ENCODE data around the gene SKOR2. TPM values are rescaled to one million over a fixed set of nuclear protein-coding genes. Genes with fewer than 3 reads are reported as not detected.
A peak's percentile ranks its signal among the peaks of the same experiment; 100 is the strongest.

Gene SKOR2
- total and polyA plus RNA-seq, 2 of the 13 experiments (the other 11 are each of a cell fraction or from before 2014, with no cell fraction given), result not detected

DNA sequence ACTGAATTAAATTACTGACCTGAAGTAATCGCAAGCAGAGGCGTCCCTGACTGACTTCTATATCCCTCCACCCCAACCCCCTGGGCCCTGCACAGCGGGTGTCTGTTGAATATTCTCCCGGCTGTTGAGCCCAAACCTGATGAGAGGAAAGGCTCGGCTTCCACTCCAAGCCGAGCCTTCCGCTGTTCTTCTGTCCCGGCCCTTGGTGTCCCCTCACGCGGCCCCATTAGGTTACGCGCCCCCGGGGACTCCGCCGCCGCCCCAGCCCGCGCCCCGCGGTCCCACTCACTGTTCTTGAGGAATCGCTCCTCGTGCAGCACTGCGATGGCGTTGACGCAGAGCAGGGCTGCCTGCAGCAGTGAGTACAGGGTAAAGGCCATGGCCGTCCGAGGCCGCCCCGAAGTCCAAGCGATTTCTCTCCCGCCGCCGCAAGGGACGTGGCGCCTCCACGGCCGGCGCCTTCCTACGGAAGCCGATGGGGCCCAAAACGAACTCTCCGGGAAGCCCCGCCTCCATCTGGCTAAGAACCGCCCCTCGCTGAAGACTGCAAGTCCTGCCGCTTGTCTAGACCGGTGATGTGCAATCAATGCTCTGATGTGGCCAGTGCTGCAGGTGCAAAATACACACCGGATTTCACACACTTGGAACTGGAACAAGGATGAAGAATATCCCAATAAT, 75.4 kb downstream of the SKOR2 start, which contains the start of gene IER3IP1 (continued):
- TF ChIP-seq, protein P1, sequence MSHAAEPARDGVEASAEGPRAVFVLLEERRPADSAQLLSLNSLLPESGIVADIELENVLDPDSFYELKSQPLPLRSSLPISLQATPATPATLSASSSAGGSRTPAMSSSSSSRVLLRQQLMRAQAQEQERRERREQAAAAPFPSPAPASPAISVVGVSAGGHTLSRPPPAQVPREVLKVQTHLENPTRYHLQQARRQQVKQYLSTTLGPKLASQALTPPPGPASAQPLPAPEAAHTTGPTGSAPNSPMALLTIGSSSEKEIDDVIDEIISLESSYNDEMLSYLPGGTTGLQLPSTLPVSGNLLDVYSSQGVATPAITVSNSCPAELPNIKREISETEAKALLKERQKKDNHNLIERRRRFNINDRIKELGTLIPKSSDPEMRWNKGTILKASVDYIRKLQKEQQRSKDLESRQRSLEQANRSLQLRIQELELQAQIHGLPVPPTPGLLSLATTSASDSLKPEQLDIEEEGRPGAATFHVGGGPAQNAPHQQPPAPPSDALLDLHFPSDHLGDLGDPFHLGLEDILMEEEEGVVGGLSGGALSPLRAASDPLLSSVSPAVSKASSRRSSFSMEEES (CRISPR knock-in tag; IDR thresholded peaks at IDR 0.05), result 0 out of 2 replicates have a peak, but pooled peaks have one; percentile 31
- TF ChIP-seq ZKSCAN8 (CRISPR knock-in tag; IDR thresholded peaks at IDR 0.05; ENCODE audit: borderline replicate concordance) (no peak; the same call in 1 of the 2 replicates), KAT7 (CRISPR knock-in tag; IDR thresholded peaks at IDR 0.05; ENCODE audit: borderline replicate concordance) (peak; percentile 58; the same call in 1 of the 2 replicates), ZSCAN25 (CRISPR knock-in tag; IDR thresholded peaks at IDR 0.05) (no peak), KLF6 (CRISPR knock-in tag; IDR thresholded peaks at IDR 0.05) (0 out of 2 replicates have a peak, but pooled peaks have one; percentile 40), RFXANK (CRISPR knock-in tag; IDR thresholded peaks at IDR 0.05) (no peak), MAFF (IDR thresholded peaks at IDR 0.05; ENCODE audit: low read depth, low read length) (no peak), ZSCAN21 (CRISPR knock-in tag; IDR thresholded peaks at IDR 0.05; ENCODE audit: borderline replicate concordance) (peak; percentile 48; the same call in 1 of the 2 replicates), SNAPC5 (CRISPR knock-in tag; IDR thresholded peaks at IDR 0.05; ENCODE audit: borderline replicate concordance) (no peak), ZBTB21 (CRISPR knock-in tag; IDR thresholded peaks at IDR 0.05) (no peak), ZNF34 (CRISPR knock-in tag; IDR thresholded peaks at IDR 0.05; ENCODE audit: borderline replicate concordance) (0 out of 2 replicates have a peak, but pooled peaks have one; percentile 44), ZNF883 (CRISPR knock-in tag; IDR thresholded peaks at IDR 0.05; ENCODE audit: not compliant biosample characterization) (peak; percentile 75), ETV5 (CRISPR knock-in tag; IDR thresholded peaks at IDR 0.05; ENCODE audit: borderline replicate concordance) (peak; percentile 50), HOXA3 (CRISPR knock-in tag; IDR thresholded peaks at IDR 0.05) (peak; percentile 64), SMARCE1 (IDR thresholded peaks at IDR 0.05; ENCODE audit: borderline replicate concordance) (no peak)
- TF ChIP-seq, protein P2, sequence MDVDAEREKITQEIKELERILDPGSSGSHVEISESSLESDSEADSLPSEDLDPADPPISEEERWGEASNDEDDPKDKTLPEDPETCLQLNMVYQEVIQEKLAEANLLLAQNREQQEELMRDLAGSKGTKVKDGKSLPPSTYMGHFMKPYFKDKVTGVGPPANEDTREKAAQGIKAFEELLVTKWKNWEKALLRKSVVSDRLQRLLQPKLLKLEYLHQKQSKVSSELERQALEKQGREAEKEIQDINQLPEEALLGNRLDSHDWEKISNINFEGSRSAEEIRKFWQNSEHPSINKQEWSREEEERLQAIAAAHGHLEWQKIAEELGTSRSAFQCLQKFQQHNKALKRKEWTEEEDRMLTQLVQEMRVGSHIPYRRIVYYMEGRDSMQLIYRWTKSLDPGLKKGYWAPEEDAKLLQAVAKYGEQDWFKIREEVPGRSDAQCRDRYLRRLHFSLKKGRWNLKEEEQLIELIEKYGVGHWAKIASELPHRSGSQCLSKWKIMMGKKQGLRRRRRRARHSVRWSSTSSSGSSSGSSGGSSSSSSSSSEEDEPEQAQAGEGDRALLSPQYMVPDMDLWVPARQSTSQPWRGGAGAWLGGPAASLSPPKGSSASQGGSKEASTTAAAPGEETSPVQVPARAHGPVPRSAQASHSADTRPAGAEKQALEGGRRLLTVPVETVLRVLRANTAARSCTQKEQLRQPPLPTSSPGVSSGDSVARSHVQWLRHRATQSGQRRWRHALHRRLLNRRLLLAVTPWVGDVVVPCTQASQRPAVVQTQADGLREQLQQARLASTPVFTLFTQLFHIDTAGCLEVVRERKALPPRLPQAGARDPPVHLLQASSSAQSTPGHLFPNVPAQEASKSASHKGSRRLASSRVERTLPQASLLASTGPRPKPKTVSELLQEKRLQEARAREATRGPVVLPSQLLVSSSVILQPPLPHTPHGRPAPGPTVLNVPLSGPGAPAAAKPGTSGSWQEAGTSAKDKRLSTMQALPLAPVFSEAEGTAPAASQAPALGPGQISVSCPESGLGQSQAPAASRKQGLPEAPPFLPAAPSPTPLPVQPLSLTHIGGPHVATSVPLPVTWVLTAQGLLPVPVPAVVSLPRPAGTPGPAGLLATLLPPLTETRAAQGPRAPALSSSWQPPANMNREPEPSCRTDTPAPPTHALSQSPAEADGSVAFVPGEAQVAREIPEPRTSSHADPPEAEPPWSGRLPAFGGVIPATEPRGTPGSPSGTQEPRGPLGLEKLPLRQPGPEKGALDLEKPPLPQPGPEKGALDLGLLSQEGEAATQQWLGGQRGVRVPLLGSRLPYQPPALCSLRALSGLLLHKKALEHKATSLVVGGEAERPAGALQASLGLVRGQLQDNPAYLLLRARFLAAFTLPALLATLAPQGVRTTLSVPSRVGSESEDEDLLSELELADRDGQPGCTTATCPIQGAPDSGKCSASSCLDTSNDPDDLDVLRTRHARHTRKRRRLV (CRISPR knock-in tag; IDR thresholded peaks at IDR 0.05), result peak; percentile 68; the same call in 1 of the 2 replicates
- TF ChIP-seq, protein P3, sequence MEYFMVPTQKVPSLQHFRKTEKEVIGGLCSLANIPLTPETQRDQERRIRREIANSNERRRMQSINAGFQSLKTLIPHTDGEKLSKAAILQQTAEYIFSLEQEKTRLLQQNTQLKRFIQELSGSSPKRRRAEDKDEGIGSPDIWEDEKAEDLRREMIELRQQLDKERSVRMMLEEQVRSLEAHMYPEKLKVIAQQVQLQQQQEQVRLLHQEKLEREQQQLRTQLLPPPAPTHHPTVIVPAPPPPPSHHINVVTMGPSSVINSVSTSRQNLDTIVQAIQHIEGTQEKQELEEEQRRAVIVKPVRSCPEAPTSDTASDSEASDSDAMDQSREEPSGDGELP (IDR thresholded peaks at IDR 0.05; ENCODE audit: borderline replicate concordance, low read depth), result no peak
- TF ChIP-seq, protein P4, sequence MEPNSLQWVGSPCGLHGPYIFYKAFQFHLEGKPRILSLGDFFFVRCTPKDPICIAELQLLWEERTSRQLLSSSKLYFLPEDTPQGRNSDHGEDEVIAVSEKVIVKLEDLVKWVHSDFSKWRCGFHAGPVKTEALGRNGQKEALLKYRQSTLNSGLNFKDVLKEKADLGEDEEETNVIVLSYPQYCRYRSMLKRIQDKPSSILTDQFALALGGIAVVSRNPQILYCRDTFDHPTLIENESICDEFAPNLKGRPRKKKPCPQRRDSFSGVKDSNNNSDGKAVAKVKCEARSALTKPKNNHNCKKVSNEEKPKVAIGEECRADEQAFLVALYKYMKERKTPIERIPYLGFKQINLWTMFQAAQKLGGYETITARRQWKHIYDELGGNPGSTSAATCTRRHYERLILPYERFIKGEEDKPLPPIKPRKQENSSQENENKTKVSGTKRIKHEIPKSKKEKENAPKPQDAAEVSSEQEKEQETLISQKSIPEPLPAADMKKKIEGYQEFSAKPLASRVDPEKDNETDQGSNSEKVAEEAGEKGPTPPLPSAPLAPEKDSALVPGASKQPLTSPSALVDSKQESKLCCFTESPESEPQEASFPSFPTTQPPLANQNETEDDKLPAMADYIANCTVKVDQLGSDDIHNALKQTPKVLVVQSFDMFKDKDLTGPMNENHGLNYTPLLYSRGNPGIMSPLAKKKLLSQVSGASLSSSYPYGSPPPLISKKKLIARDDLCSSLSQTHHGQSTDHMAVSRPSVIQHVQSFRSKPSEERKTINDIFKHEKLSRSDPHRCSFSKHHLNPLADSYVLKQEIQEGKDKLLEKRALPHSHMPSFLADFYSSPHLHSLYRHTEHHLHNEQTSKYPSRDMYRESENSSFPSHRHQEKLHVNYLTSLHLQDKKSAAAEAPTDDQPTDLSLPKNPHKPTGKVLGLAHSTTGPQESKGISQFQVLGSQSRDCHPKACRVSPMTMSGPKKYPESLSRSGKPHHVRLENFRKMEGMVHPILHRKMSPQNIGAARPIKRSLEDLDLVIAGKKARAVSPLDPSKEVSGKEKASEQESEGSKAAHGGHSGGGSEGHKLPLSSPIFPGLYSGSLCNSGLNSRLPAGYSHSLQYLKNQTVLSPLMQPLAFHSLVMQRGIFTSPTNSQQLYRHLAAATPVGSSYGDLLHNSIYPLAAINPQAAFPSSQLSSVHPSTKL (CRISPR knock-in tag; IDR thresholded peaks at IDR 0.05), result peak; percentile 58

Measured in HepG2 (cell line).